IMR-90 (cell line): Measurements from ENCODE around the gene DCLK1. TPM values are rescaled to one million over a fixed set of nuclear protein-coding genes. Genes with fewer than 3 reads are reported as not detected.

Experiments
- ATAC-seq: fragments of 200-7000 bp; cut with Tn5 transposase; 2 replicates; pipeline ENCODE4 v1.9.1; 2020; ENCODE audit warnings: low read depth, mild to moderate bottlenecking, moderate library complexity
- BruUV-seq: library from RNA; stranded (reverse); fragments of 400-500 nt; replicated peaks from 2 replicates; lab custom pipeline; 2021; lab: Mats Ljungman, UMichigan
- CTCF ChIA-PET: fragments of 300-600 bp; formaldehyde crosslinking; extraction: SDS; loops from one replicate; lab custom pipeline; 2021; ENCODE audit warnings: antibody characterized with exemption; lab: Yijun Ruan, JAX
- POLR2A ChIA-PET: fragments of 300-600 bp; sonication (Branson Sonifier 250); formaldehyde crosslinking; loops from one replicate; lab custom pipeline; 2022; ENCODE audit warnings: antibody characterized with exemption; ENCODE audit not compliant: unreplicated experiment; lab: Charles Lee
- DNase-seq: peaks from one replicate; pipeline ENCODE4 v3.0.0; 2013
- H2AFZ ChIP-seq: replicated peaks from 2 replicates; pipeline ENCODE3; 2013; ENCODE audit warnings: low read length, mild to moderate bottlenecking; ENCODE audit not compliant: poor library complexity
- H2AK5ac ChIP-seq: 2 replicates; pipeline ENCODE4 v1.6.1; 2013; ENCODE audit warnings: low read depth, low read length, inconsistent platforms
- H2AK9ac ChIP-seq: replicated peaks from 2 replicates; pipeline ENCODE3; 2013; ENCODE audit warnings: mild to moderate bottlenecking, low read depth, low read length, moderate library complexity; ENCODE audit not compliant: poor library complexity
- H2BK120ac ChIP-seq: 2 replicates; pipeline ENCODE4 v1.6.1; 2013; ENCODE audit warnings: low read depth, low read length, inconsistent platforms
- H2BK15ac ChIP-seq: 3 replicates; pipeline ENCODE4 v1.6.1; 2013; ENCODE audit warnings: low read depth, low read length, inconsistent platforms
- H2BK20ac ChIP-seq: 2 replicates; pipeline ENCODE4 v1.6.1; 2013; ENCODE audit warnings: low read depth, mild to moderate bottlenecking, inconsistent platforms, low read length, moderate library complexity
- H2BK5ac ChIP-seq: 2 replicates; pipeline ENCODE4 v1.6.1; 2013; ENCODE audit warnings: mild to moderate bottlenecking, low read depth, low read length, inconsistent platforms; ENCODE audit not compliant: poor library complexity, severe bottlenecking
- H3K14ac ChIP-seq: replicated peaks from 2 replicates; pipeline ENCODE4 v1.6.1; 2013; ENCODE audit warnings: low read depth, low read length, inconsistent platforms
- H3K18ac ChIP-seq: 2 replicates; pipeline ENCODE4 v1.6.1; 2013; ENCODE audit warnings: low read depth, low read length, control low read depth
- H3K23ac ChIP-seq: 2 replicates; pipeline ENCODE4 v1.6.1; 2013; ENCODE audit warnings: low read depth, low read length, inconsistent platforms
- H3K27ac ChIP-seq: 2 replicates; pipeline ENCODE4 v1.5.1; 2013; ENCODE audit warnings: mild to moderate bottlenecking, control low read depth, low read length; ENCODE audit not compliant: insufficient read depth
- H3K27me3 ChIP-seq: 2 replicates; pipeline ENCODE4 v1.6.1; 2013; ENCODE audit warnings: low read length; ENCODE audit not compliant: control insufficient read depth, insufficient read depth
- H3K36me3 ChIP-seq: 2 replicates; pipeline ENCODE4 v1.6.1; 2013; ENCODE audit warnings: low read length, mixed read lengths; ENCODE audit not compliant: control insufficient read depth, insufficient read depth
- H3K4ac ChIP-seq: 2 replicates; pipeline ENCODE4 v1.6.1; 2013; ENCODE audit warnings: low read depth, low read length, inconsistent platforms
- H3K4me1 ChIP-seq: 2 replicates; pipeline ENCODE4 v1.6.1; 2013; ENCODE audit warnings: low read length, mixed read lengths; ENCODE audit not compliant: control insufficient read depth, insufficient read depth
- H3K4me2 ChIP-seq: 2 replicates; pipeline ENCODE4 v1.6.1; 2013; ENCODE audit warnings: low read depth, mild to moderate bottlenecking, control low read depth, low read length, moderate library complexity
- H3K4me3 ChIP-seq: 2 replicates; pipeline ENCODE4 v1.5.1; 2013; ENCODE audit warnings: low read depth, mild to moderate bottlenecking, control low read depth, low read length, moderate library complexity; ENCODE audit not compliant: insufficient read depth
- H3K56ac ChIP-seq: 2 replicates; pipeline ENCODE4 v1.6.1; 2013; ENCODE audit warnings: low read length, inconsistent platforms; ENCODE audit not compliant: insufficient read depth; ENCODE audit errors: extremely low read depth
- H3K79me1 ChIP-seq, 2 experiments: 2 replicates each; pipeline ENCODE4 v1.6.1; 2013; ENCODE audit warnings: low read length in 2 of 2, inconsistent platforms in 1 of 2, low read depth in 1 of 2
- H3K9ac ChIP-seq: 2 replicates; pipeline ENCODE4 v1.6.1; 2013; ENCODE audit warnings: low read depth, low read length, control low read depth
- H3K9me1 ChIP-seq: 2 replicates; pipeline ENCODE4 v1.6.1; 2013; ENCODE audit warnings: low read length, inconsistent platforms; ENCODE audit not compliant: insufficient read depth
- H3K9me3 ChIP-seq: 2 replicates; pipeline ENCODE4 v1.6.1; 2013; ENCODE audit warnings: low read length; ENCODE audit not compliant: control insufficient read depth, insufficient read depth
- H4K20me1 ChIP-seq: 2 replicates; pipeline ENCODE4 v1.6.1; 2013; ENCODE audit warnings: low read length, inconsistent platforms; ENCODE audit not compliant: insufficient read depth
- H4K5ac ChIP-seq: 2 replicates; pipeline ENCODE4 v1.6.1; 2013; ENCODE audit warnings: mild to moderate bottlenecking, low read depth, low read length, control low read depth
- H4K8ac ChIP-seq, 2 experiments: 2 replicates each; pipeline ENCODE4 v1.6.1; 2013; ENCODE audit warnings: low read depth in 2 of 2, low read length in 2 of 2, control low read depth in 1 of 2, inconsistent platforms in 1 of 2
- H4K91ac ChIP-seq: 2 replicates; pipeline ENCODE4 v1.6.1; 2013; ENCODE audit warnings: low read depth, low read length, inconsistent platforms; ENCODE audit not compliant: insufficient read depth
- BHLHE40 ChIP-seq: fragments of 150-350 bp; IDR thresholded peaks from 2 replicates; pipeline ENCODE4 v1.6.1; 2016; ENCODE audit warnings: mild to moderate bottlenecking, low read depth, low read length
- CEBPB ChIP-seq: IDR thresholded peaks from 2 replicates; pipeline ENCODE4 v1.6.1; 2012; ENCODE audit warnings: low read depth, low read length, improper control_type of control experiment
- CHD1 ChIP-seq: IDR thresholded peaks from 2 replicates; pipeline ENCODE4 v1.6.1; 2012; ENCODE audit warnings: low read depth, low read length, improper control_type of control experiment
- FOS ChIP-seq: fragments of 150-350 bp; IDR thresholded peaks from 2 replicates; pipeline ENCODE4 v1.6.1; 2016; ENCODE audit warnings: low read depth, low read length
- MAFK ChIP-seq: IDR thresholded peaks from 2 replicates; pipeline ENCODE4 v1.6.1; 2012; ENCODE audit warnings: low read depth, low read length, improper control_type of control experiment
- MAZ ChIP-seq: IDR thresholded peaks from 2 replicates; pipeline ENCODE4 v1.6.1; 2012; ENCODE audit warnings: low read depth, mild to moderate bottlenecking, low read length, improper control_type of control experiment, moderate library complexity, borderline replicate concordance
- NFE2L2 ChIP-seq: fragments of 150-350 bp; IDR thresholded peaks from 2 replicates; pipeline ENCODE4 v1.6.1; 2016; ENCODE audit warnings: low read depth, mild to moderate bottlenecking, low read length
- POLR2A ChIP-seq: IDR thresholded peaks from 2 replicates; pipeline ENCODE4 v1.6.1; 2012; ENCODE audit warnings: mild to moderate bottlenecking, low read depth, low read length
- RCOR1 ChIP-seq: IDR thresholded peaks from 2 replicates; pipeline ENCODE4 v1.6.1; 2012; ENCODE audit warnings: mild to moderate bottlenecking, low read length, improper control_type of control experiment; ENCODE audit not compliant: insufficient replicate concordance
- RFX5 ChIP-seq: IDR thresholded peaks from 2 replicates; pipeline ENCODE4 v1.8.0; 2012; ENCODE audit warnings: low read depth, mild to moderate bottlenecking, low read length, moderate library complexity
- SMC3 ChIP-seq: fragments of 150-350 bp; IDR thresholded peaks from 2 replicates; pipeline ENCODE4 v1.6.1; 2016; ENCODE audit warnings: low read depth, mild to moderate bottlenecking, antibody characterized with exemption, low read length, moderate library complexity
- WGBS, 2 experiments: methylation state at CpG; one replicate each; pipeline versions ENCODE4 v1.1.5 to v1.1.7; 2013; ENCODE audit warnings: missing lambda C conversion rate in 2 of 2; ENCODE audit not compliant: insufficient read length in 1 of 2; ENCODE audit errors: extremely low coverage in 2 of 2; 5-methylcytosine and 5-hydroxymethylcytosine counted together
- dilution Hi-C: fragments of 300-500 bp; cut with HindIII; formaldehyde crosslinking; loops from one replicate; pipeline ENCODE4 v1.14.3; 2018; ENCODE audit warnings: low sequenced_read_pairs; ENCODE audit not compliant: unreplicated experiment
- in situ Hi-C: fragments of 300-500 bp; cut with MboI; formaldehyde crosslinking; loops from 3 replicates; pipeline ENCODE4 v1.14.3; 2019; ENCODE audit warnings: low sequenced_read_pairs, inconsistent platforms, mixed read lengths
- intact Hi-C: fragments of 100-400 bp; cut with micrococcal nuclease; formaldehyde crosslinking; loops from 2 replicates; pipeline ENCODE4 v1.10.0; 2022
- polyA plus RNA-seq, 3 experiments: library from polyadenylated mRNA; depleted of rRNA; stranded (reverse); fragments of >200 nt; gene quantifications; 2 replicates each; pipeline ENCODE4 v1.2.3, GENCODE V29; 2012; ENCODE audit warnings: low replicate concordance in 1 of 3
- total RNA-seq: library from RNA; depleted of rRNA; stranded (reverse); fragments of >200 nt; gene quantifications from 2 replicates; pipeline ENCODE4 v1.2.3, GENCODE V29; 2012
- TF ChIP-seq, protein P1 (sequence below): fragments of 150-350 bp; IDR thresholded peaks from 2 replicates; pipeline ENCODE4 v1.6.1; 2017; ENCODE audit warnings: mild to moderate bottlenecking, antibody characterized with exemption, low read length, low read depth

DCLK1 gene
- total and polyA plus RNA-seq, 2 of the 4 experiments (the other 2 are of a cell fraction), result under 0.01 to 0.02 TPM

DNA sequence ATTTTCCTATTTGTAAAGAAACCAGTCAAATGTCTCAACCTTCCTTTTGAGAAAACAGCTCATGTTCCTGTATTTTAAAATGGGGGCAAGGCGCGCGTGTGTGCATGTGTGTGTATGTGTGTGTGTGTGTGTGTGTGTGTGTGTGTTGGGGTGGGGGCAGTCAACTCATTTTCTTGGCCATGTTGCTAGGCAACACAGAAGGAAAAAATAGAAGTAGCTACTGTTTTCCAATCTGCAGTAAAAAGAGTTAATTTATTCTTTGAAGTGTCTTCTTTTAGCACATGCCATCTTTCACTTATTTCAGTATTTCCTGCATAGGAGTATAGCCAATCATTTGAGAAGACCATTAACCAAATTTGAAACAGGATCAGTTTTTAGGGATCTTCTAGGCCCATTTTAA is 279.3 kb downstream of the DCLK1 start:
- no TSS peak for BruUV-seq
- no peak for TF ChIP-seq CHD1
- TF ChIP-seq BHLHE40, result no peak
- no peak for TF ChIP-seq RCOR1
- TF ChIP-seq POLR2A, result no peak
- no peak for TF ChIP-seq FOS
- TF ChIP-seq NFE2L2, result no peak
- no peak for TF ChIP-seq RFX5
- TF ChIP-seq MAZ, result no peak
- TF ChIP-seq MAFK, result no peak
- no peak for TF ChIP-seq CEBPB
- no peak for TF ChIP-seq SMC3
- TF ChIP-seq, protein P1, sequence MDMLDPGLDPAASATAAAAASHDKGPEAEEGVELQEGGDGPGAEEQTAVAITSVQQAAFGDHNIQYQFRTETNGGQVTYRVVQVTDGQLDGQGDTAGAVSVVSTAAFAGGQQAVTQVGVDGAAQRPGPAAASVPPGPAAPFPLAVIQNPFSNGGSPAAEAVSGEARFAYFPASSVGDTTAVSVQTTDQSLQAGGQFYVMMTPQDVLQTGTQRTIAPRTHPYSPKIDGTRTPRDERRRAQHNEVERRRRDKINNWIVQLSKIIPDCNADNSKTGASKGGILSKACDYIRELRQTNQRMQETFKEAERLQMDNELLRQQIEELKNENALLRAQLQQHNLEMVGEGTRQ, result no peak

More for the DNA sequence above, 279.3 kb downstream of the DCLK1 start:
- Histone ChIP-seq H3K4me3 (no peak overlapping the region), H4K8ac (no peak overlapping the region), H3K23ac (no peak overlapping the region), H3K4me1 (no peaks in the 10 kb centered on the region), H3K18ac (no peak overlapping the region), H3K9me3 (no peaks in the 10 kb centered on the region), H3K9me1 (no peaks in the 10 kb centered on the region), H4K91ac (no peak overlapping the region), H2AK5ac (no peak overlapping the region), H2AFZ (no peak overlapping the region), H3K14ac (no peak overlapping the region), H3K36me3 (no peaks in the 10 kb centered on the region), H2AK9ac (no peak overlapping the region), H3K4me2 (no peak overlapping the region), H3K56ac (no peak overlapping the region), H2BK120ac (no peak overlapping the region), H4K20me1 (no peaks in the 10 kb centered on the region), H4K5ac (no peak overlapping the region), H3K9ac (no peak overlapping the region), H2BK5ac (no peak overlapping the region), H3K4ac (no peak overlapping the region), H3K79me1 (no peaks in the 10 kb centered on the region), H2BK20ac (no peak overlapping the region), H2BK15ac (no peak overlapping the region), H3K27me3 (no peaks in the 10 kb centered on the region), H3K27ac (no peak overlapping the region)
- dilution Hi-C loops (no loop called here), intact Hi-C loops (no loop called here), in situ Hi-C loops (no loop called here)
- ATAC-seq (no peak), DNase-seq (no peak)
- no CpG with 5 or more reads among the region's 3 CpGs for WGBS, 2 experiments
- ChIA-PET POLR2A (no interaction called here), CTCF (interaction anchor here (0.6 to 1.1 kb wide), 2 partner anchors 13 to 60 kb away, joined by 3 to 4 read pairs; no protein-coding TSS in a partner anchor)
